A673 (cell line): Measurements from ENCODE around the gene NCOA6. TPM values are rescaled to one million over a fixed set of nuclear protein-coding genes. Genes with fewer than 3 reads are reported as not detected.

Experiments
- BruUV-seq: library from RNA; stranded (reverse); fragments of 400-500 nt; replicated peaks from 2 replicates; lab custom pipeline; 2021; lab: Mats Ljungman, UMichigan
- CTCF ChIA-PET: fragments of 300-600 bp; sonication (Branson Sonifier 250); formaldehyde crosslinking; loops from one replicate; lab custom pipeline; 2022; ENCODE audit warnings: antibody characterized with exemption; lab: Charles Lee
- POLR2A ChIA-PET: fragments of 300-600 bp; sonication (Branson Sonifier 250); formaldehyde crosslinking; loops from one replicate; lab custom pipeline; 2022; ENCODE audit warnings: antibody characterized with exemption; ENCODE audit not compliant: low non-redundant PET; lab: Charles Lee
- DNase-seq: peaks from one replicate; pipeline ENCODE4 v3.0.0-alpha.2; 2015; ENCODE audit warnings: low spot score
- H3K27ac ChIP-seq: fragments of 200-600 bp; sonication (generic); 2 replicates; pipeline ENCODE4 v1.5.1; 2016; ENCODE audit warnings: mixed run types, low read depth, mild to moderate bottlenecking, mixed read lengths, antibody characterized with exemption, low read length; ENCODE audit not compliant: poor library complexity, severe bottlenecking
- H3K27me3 ChIP-seq: fragments of 200-600 bp; sonication (generic); replicated peaks from 2 replicates; pipeline ENCODE4 v1.6.1; 2017; ENCODE audit warnings: mixed run types, low read depth, mild to moderate bottlenecking, mixed read lengths, antibody characterized with exemption, low read length; ENCODE audit not compliant: insufficient read depth, poor library complexity
- H3K36me3 ChIP-seq: fragments of 200-600 bp; sonication (generic); 2 replicates; pipeline ENCODE4 v1.6.1; 2016; ENCODE audit warnings: mixed run types, mild to moderate bottlenecking, mixed read lengths, antibody characterized with exemption, low read length; ENCODE audit not compliant: insufficient read depth, poor library complexity, severe bottlenecking
- H3K4me1 ChIP-seq: fragments of 200-600 bp; sonication (generic); 2 replicates; pipeline ENCODE4 v1.6.1; 2017; ENCODE audit warnings: mixed run types, mild to moderate bottlenecking, mixed read lengths, antibody characterized with exemption, low read length; ENCODE audit not compliant: insufficient read depth, poor library complexity, severe bottlenecking
- H3K4me3 ChIP-seq: fragments of 200-600 bp; sonication (generic); 2 replicates; pipeline ENCODE4 v1.5.1; 2016; ENCODE audit warnings: low read depth, mixed run types, mild to moderate bottlenecking, mixed read lengths, low read length; ENCODE audit not compliant: poor library complexity, severe bottlenecking
- H3K9me3 ChIP-seq: fragments of 200-600 bp; sonication (generic); 2 replicates; pipeline ENCODE4 v1.6.1; 2016; ENCODE audit warnings: mixed run types, low read depth, mild to moderate bottlenecking, mixed read lengths, antibody characterized with exemption, low read length; ENCODE audit not compliant: poor library complexity, severe bottlenecking
- EZH2 ChIP-seq: fragments of 200-600 bp; sonication (generic); IDR thresholded peaks from 2 replicates; pipeline ENCODE4 v1.6.1; 2017; ENCODE audit warnings: borderline replicate concordance, low read depth, mild to moderate bottlenecking, mixed read lengths, antibody characterized with exemption, low read length; ENCODE audit not compliant: poor library complexity, severe bottlenecking
- intact Hi-C: fragments of 100-400 bp; cut with micrococcal nuclease; formaldehyde crosslinking; loops from one replicate; pipeline ENCODE4 v1.10.0; 2022; ENCODE audit not compliant: unreplicated experiment
- total RNA-seq: library from RNA; stranded (reverse); gene quantifications from 2 replicates; pipeline ENCODE4 v1.2.3, GENCODE V29; 2021
- TF ChIP-seq, protein P1 (sequence below): fragments of 300-800, 200-600 bp; sonication (generic); conservative IDR thresholded peaks from 2 replicates; pipeline ENCODE4 v1.5.1; 2017; ENCODE audit warnings: low read depth, mild to moderate bottlenecking, antibody characterized with exemption, low read length, moderate library complexity, mixed read lengths

The NCOA6 gene
- total RNA-seq, 1 experiment from 2014 or later, result 39.9 TPM

DNA sequence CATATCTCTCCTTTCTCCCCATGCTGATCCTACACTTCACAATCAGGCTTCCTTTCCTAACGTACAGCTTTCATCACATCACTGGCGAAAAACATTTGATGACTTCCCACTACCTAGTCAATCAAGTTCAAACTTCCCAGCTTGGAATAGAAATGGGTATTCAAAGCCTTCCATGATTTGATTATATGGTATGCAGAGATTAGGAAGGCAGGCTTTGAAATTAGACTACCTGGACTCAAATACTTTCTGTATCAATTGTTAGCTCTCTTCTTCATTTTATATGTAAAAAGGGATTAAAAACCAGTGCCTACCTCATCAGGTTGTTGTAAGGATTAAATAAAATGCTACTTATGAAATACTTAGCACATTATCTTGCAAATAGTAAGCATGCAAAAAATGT is 7.7 kb downstream of the NCOA6 start:
- H3K36me3 ChIP-seq, result no peaks in the 10 kb centered on the region
- no peaks in the 10 kb centered on the region for H3K9me3 ChIP-seq
- no peak overlapping the region for H3K27ac ChIP-seq
- BruUV-seq, result no TSS peak
- ChIA-PET POLR2A (no interaction called here), CTCF (no interaction called here)
- DNase-seq, result no peak
- no peaks in the 10 kb centered on the region for H3K27me3 ChIP-seq
- TF ChIP-seq, protein P1, sequence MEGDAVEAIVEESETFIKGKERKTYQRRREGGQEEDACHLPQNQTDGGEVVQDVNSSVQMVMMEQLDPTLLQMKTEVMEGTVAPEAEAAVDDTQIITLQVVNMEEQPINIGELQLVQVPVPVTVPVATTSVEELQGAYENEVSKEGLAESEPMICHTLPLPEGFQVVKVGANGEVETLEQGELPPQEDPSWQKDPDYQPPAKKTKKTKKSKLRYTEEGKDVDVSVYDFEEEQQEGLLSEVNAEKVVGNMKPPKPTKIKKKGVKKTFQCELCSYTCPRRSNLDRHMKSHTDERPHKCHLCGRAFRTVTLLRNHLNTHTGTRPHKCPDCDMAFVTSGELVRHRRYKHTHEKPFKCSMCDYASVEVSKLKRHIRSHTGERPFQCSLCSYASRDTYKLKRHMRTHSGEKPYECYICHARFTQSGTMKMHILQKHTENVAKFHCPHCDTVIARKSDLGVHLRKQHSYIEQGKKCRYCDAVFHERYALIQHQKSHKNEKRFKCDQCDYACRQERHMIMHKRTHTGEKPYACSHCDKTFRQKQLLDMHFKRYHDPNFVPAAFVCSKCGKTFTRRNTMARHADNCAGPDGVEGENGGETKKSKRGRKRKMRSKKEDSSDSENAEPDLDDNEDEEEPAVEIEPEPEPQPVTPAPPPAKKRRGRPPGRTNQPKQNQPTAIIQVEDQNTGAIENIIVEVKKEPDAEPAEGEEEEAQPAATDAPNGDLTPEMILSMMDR, result no peak
- no peak for TF ChIP-seq EZH2
- intact Hi-C loops, result no loop called here
- no peaks in the 10 kb centered on the region for H3K4me1 ChIP-seq
- H3K4me3 ChIP-seq, result no peak overlapping the region

DNA sequence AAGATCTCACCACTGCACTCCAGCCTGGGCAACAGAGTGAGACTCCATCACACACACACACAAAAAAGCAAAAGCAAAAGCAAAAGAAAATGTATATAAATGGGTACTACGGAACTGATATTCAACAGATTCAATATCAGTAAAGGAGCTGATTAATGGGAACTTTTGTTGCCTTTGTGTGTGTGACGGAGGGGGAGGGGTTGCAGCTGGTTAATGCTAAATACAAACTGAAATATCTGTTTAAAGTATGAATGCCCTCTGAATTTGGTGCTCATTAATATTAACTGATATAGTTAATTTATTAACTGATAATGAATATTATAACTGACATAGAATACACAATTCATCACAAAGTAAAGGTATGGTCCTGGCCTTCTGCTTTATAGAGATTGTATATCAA is 8.4 kb downstream of the NCOA6 start:
- intact Hi-C loops, result no loop called here
- BruUV-seq, result no TSS peak
- H3K9me3 ChIP-seq, result no peaks in the 10 kb centered on the region
- DNase-seq, result no peak
- H3K36me3 ChIP-seq, result no peaks in the 10 kb centered on the region
- ChIA-PET CTCF (no interaction called here), POLR2A (interaction anchor here (0.6 to 0.7 kb wide), 3 partner anchors 9 to 1083 kb away, joined by 3 to 4 read pairs (median 3); no protein-coding TSS in a partner anchor)
- H3K4me3 ChIP-seq, result no peak overlapping the region
- no peak overlapping the region for H3K27ac ChIP-seq
- H3K4me1 ChIP-seq, result peaks cover 6% of the 10 kb centered on the region
- TF ChIP-seq, protein P1, result no peak
- no peak for TF ChIP-seq EZH2
- no peaks in the 10 kb centered on the region for H3K27me3 ChIP-seq

DNA sequence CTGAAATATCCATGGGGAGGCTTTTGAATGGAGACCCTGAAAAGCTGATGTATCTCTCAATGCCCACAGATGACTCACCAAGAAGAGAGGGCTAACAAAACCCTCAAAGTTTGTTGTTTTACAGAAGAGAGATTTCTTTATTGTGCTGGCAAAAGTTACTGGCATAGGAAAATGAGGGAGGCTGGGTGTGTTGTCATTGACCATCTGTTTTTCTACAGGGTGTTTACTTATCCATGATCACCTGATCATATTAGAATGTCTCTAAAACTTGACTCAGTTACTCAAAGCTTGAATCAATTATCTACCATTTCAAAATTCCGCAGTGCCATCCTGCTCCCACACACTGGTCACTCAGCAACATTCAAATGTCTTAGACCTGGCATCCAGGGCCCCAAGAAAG is 9.8 kb downstream of the NCOA6 start:
- no peaks in the 10 kb centered on the region for H3K9me3 ChIP-seq
- no peaks in the 10 kb centered on the region for H3K27me3 ChIP-seq
- no peak overlapping the region for H3K4me3 ChIP-seq
- H3K27ac ChIP-seq, result peak overlapping the region; percentile 5
- ChIA-PET CTCF (no interaction called here), POLR2A (no interaction called here)
- no TSS peak for BruUV-seq
- no peaks in the 10 kb centered on the region for H3K36me3 ChIP-seq
- intact Hi-C loops, result no loop called here
- DNase-seq, result no peak
- TF ChIP-seq, protein P1, result no peak
- no peak for TF ChIP-seq EZH2
- H3K4me1 ChIP-seq, result peaks cover 7% of the 10 kb centered on the region
